Measurements from ENCODE around the gene SH3PXD2A.

SH3PXD2A gene

DNA sequence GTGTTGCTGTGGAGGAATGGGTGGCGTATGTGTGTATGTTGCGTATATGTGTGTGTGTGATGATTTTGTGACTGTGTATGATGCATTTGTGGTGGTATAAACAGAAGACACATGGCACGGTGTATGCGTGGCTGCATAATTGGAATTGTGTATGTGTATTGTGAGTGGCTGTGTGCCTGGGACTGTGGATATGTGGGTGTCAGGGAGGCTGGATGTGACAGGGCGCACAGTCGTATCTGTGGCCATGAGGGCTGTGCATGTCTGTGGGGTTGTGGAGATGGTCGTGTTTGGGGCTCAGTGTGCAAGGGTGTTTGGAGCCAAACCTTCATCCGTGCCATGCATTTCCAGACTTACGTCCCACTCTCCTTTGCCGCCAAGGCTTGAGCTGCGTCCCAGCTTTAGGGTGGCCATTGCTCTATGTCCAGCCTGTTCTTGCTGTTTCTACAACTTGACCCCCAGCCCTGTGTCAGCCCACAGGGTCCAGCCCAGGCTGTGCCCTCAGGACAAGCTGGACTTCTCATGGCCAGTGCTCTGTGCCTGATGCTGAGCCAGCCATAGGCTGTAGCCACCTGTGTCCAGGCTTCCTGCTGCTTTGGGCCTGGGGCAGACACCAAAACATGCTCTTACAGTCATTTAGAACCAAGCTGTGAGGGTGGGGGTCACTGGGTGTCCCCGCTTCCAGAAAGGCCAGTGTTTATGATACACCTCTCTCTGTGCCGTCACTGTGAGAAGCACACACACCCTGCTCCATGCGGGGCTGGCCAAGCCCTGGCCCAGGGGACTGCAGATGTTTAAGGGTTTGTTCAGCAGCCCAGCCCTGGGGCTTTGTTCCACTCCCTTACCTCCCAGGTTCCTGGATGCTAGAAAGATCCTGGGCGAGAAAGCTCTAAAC, 234.2 kb downstream of the SH3PXD2A start:
- H3K4me1 Mint-ChIP-seq = no peaks in the 10 kb centered on the region
- ATAC-seq (no peak), DNase-seq (ENCODE audit: low spot score in 2 of 2) (no peak)
- no peak overlapping the region for H3K4me3 Mint-ChIP-seq
- H3K9me3 Mint-ChIP-seq = no peaks in the 10 kb centered on the region
- no peak overlapping the region for H3K27ac Mint-ChIP-seq
- H3K36me3 Mint-ChIP-seq = peaks cover 8% of the 10 kb centered on the region

DNA sequence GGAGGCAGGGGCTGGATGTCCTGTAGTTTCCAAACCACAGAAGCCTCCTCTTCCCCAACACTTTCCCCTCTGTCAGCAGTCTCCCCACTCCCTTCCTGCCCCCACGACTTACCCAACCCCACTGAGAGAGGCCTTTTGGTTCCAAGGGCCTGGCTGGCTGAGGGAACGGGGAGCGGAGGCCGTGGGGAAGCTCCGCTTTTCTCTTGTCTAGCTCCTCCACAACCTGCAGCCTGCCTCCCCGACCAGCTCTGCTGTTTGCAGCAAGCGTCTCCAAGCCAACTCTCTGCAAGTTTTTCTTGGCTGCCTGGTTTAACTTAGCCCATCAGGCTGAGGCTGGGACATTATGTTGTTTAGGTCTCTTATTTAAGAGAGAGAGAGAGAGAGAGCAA, 235.0 kb downstream of the SH3PXD2A start:
- no peak overlapping the region for H3K27ac Mint-ChIP-seq
- H3K9me3 Mint-ChIP-seq = no peaks in the 10 kb centered on the region
- DNase-seq (ENCODE audit: low spot score in 2 of 2) (no peak), ATAC-seq (no peak)
- peaks cover under 1% of the 10 kb centered on the region for H3K4me1 Mint-ChIP-seq
- no peak overlapping the region for H3K4me3 Mint-ChIP-seq
- H3K36me3 Mint-ChIP-seq = peaks cover under 1% of the 10 kb centered on the region

DNA sequence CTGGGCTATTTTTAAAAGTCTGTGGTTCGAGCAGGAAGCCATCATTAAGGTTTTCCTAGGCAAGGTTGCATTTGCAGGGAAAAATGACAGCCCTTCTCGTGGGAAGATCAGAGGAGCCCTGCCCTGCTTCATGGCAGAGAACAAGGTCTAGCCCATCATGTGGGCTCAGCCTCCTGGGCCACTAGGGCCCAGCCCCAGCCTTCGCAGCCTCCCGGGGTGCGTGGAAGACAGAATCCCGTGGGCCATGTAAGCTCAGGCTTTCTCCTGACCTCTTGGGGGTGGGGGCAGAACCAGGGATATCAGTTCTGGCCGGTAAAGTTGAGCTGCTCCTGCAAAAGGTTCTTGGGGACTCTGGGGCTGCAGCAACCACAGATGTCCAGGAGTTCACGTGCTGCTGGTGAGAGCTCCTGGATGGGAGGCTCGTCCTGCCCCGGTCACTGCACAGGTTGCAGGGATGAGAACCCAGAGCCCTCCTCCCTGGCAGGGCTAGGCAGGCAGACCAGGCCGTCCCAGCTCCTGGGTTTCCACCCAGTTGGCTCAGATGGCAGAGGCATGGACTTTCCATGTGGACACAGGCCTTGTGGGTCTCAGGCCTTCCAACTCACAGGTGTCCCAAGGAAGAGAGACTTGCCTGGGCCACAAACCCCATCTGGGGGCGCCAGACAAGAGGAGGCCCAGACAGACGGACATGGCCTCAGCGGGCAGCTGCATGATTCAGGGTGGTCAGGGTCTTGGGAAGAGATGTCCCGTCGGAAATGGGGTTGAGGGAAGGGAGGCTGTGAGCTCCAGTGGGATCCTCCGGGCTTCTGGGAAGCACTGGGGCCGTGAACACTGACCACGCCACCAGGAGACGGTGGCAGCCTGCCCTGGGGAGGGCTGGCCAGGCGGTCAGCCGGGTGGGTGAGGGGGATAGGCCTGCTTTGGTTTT, 235.7 kb downstream of the SH3PXD2A start:
- DNase-seq (ENCODE audit: low spot score in 2 of 2) (no peak), ATAC-seq (no peak)
- no peaks in the 10 kb centered on the region for H3K9me3 Mint-ChIP-seq
- H3K36me3 Mint-ChIP-seq = no peaks in the 10 kb centered on the region
- no peak overlapping the region for H3K27ac Mint-ChIP-seq
- H3K4me3 Mint-ChIP-seq = no peak overlapping the region
- H3K4me1 Mint-ChIP-seq = peaks cover 7% of the 10 kb centered on the region

DNA sequence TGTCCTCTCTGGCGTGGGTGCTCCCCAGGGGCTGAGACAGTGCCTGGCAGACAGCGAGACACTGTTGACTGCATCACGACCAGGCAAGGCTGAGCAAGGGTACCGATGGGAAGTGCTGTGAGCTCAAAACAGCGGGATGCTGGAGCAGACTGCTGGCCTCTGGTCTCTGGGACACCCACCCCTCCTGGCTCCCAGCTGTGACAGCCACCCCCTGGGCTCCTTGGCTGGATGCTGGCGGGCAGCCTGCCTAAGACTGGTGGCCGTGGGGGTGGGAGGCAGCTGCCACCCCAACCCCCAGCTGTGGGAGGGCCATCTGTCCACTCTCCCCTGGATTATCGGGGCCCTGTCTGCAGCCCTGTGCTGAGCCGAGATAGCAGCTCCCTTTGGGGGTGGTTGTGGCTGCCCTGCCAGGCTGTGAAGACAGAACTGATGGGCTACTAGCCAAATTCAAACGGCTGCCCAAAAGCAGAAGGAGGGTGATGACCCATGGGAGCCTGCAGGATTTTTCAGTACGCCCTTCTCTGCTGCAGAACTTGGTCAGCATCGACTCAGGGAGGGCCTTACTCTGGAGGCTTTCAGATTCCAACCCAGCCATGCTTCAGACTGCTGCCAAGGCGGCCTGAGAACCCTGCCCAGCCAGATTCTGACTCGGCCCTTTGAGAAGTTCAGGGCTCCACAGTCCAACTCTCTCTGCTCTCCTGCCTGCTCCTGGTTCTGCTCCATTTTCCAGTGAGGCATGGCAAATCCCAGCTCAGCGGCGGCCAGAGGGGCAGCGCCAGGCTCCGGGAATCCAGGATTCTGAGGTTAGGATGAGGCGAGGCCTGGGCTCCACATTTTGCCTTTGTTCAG, 236.6 kb downstream of the SH3PXD2A start:
- DNase-seq (ENCODE audit: low spot score in 2 of 2) (no peak), ATAC-seq (no peak)
- Mint-ChIP-seq H3K27ac (no peak overlapping the region), H3K4me3 (no peak overlapping the region), H3K36me3 (no peaks in the 10 kb centered on the region), H3K9me3 (no peaks in the 10 kb centered on the region), H3K4me1 (peaks cover 7% of the 10 kb centered on the region)

DNA sequence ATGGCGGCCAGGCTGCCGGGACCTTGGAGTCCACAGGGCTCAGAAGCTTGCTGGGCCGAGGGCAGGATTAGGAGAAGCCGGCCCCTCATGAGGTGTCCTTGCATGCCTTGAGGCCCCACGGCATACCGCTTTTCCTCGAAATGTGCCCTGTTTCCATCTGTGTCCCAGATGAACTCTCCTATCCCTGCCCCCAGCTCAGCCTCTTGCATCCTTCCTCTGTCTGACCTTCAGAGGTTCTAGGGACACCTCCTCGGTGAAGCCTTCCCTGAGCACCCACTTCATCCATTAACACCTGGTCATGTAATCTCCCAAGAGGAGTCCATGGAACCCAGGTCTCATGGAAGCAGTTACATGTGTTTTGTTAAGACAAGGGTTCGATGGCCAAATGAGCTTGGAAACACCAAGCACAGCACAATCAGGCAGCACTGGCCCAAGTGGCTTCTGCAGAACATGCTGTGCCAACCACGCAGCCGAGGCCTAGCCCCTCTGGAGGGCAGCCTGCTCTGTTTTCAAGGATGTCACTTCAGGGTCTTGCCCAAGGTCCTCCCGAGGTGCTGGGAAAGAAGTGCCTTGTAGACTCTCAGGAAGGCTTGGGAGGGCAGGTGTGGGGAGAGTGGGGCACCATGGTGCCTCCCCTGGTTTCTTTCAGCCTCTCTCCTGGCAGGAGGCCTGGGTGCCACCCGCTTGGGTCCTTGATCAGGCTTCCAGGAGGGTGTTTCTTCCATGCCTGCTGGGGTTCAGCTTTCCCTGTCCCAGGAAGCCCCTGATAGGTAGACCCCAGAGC, 237.6 kb downstream of the SH3PXD2A start:
- H3K27ac Mint-ChIP-seq = no peak overlapping the region
- no peaks in the 10 kb centered on the region for H3K36me3 Mint-ChIP-seq
- H3K4me3 Mint-ChIP-seq = no peak overlapping the region
- DNase-seq (ENCODE audit: low spot score in 2 of 2) (no peak), ATAC-seq (no peak)
- H3K4me1 Mint-ChIP-seq = peaks cover 7% of the 10 kb centered on the region
- no peaks in the 10 kb centered on the region for H3K9me3 Mint-ChIP-seq

DNA sequence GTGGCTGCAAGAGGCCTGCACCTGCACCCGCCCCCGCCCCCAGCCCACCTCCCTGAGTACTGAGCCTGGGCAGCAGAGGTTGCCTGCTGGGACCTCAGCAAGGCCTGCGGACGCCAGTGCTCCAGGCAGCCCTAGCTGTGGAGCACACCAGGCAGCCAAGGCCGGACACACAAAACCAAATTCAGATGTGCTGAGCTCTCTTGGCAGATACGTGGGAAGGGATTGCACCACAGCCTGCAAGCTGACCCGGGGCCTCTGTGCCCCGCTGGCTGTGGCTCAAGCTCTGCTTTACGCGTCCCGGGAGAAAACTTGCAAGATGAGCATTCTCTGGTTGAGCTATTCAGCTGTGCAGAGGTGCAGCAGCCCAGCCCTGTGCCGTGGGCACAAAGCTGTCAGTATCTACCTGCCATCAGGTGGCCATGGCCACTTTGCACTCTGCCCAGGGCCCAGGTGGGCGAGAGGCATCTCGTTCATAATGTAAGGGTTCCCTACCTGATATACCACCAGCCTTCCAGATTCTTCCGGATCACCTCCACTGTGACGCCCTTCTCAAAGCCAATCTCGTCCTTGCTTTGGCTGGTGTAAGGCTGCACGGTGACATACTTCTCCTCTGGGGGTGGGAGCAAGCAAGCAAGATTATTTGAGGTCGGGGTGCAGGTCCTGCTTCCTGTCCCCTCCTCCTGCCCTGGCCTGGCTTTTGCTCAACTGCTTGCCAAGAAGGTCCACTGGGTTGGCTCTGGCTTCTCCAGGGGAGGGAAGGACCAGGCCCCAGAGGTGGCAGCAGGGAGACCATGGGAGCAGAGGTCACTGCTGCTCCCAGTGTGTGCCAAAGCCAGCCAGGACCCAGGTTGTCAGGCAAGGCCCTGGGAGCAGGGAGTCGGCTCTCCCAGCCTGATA, 238.4 kb downstream of the SH3PXD2A start:
- no peaks in the 10 kb centered on the region for H3K9me3 Mint-ChIP-seq
- peaks cover 7% of the 10 kb centered on the region for H3K4me1 Mint-ChIP-seq
- ATAC-seq = no peak
- DNase-seq (ENCODE audit: low spot score in 2 of 2) = no peak
- no peak overlapping the region for H3K27ac Mint-ChIP-seq
- H3K36me3 Mint-ChIP-seq = no peaks in the 10 kb centered on the region
- H3K4me3 Mint-ChIP-seq = no peak overlapping the region

DNA sequence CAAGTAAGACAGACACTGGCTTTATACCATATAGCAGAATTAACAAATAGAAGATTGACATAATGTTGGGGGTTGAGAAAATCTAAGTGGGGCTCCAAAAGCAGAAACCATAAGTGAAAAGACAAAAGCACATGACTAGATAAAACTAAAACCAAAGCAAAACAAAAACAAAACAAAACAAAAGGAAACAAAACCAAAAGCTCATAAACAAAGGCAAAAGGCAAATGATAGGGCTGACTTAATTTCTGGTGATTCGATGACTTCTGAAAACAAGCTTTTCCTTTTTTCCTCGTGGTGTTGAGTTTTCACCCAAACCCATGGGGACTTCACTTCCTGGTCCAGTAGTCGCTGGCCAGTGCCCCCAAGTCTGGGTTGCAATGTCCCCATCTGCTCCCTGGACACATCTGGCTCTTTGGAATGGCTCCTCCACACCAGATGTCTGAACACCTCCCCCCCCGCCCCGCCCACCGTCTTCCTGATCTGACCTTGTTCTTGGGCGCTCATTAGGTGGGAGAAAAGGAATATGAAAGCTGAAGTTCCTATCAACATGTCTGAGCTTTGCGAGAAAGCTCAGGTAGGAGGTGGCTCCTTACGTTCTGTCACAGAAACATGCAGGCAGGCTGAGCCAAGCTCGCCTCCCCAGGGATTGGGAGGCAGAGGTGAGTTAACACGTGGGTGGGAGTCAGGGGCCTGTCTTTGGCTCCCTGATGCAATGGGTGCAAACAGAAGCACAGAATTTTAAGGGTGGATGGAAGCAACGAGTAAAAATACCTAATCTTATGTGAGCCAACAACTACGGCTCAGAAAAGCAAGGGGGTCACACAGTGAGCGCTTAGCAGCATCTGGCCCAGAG, 240.8 kb downstream of the SH3PXD2A start:
- DNase-seq (ENCODE audit: low spot score in 2 of 2) (no peak), ATAC-seq (no peak)
- peaks cover 7% of the 10 kb centered on the region for H3K4me1 Mint-ChIP-seq
- no peaks in the 10 kb centered on the region for H3K9me3 Mint-ChIP-seq
- H3K27ac Mint-ChIP-seq = no peak overlapping the region
- H3K36me3 Mint-ChIP-seq = no peaks in the 10 kb centered on the region
- H3K4me3 Mint-ChIP-seq = no peak overlapping the region

DNA sequence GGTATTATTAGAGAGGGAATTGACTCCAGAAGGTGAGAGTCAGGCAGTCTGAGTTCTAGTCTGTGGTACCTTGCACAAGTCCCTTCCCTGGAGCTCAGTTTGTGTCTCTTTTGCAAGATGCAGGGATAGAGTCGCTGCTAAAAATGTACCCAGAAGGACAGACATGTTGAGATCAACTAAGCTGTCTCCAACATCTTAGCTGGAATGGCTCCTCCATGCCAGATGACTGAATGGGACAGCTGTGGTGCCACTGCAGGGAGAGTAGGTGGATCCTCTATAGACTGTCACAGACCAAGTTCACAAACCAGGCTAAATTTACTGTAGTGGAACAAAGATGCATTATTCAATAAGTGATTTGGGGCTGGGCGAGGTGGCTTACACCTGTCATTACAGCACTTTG, 241.8 kb downstream of the SH3PXD2A start:
- H3K36me3 Mint-ChIP-seq = no peaks in the 10 kb centered on the region
- H3K4me3 Mint-ChIP-seq = no peak overlapping the region
- peaks cover 7% of the 10 kb centered on the region for H3K4me1 Mint-ChIP-seq
- ATAC-seq (no peak), DNase-seq (ENCODE audit: low spot score in 2 of 2) (no peak)
- H3K9me3 Mint-ChIP-seq = no peaks in the 10 kb centered on the region
- H3K27ac Mint-ChIP-seq = no peak overlapping the region

DNA sequence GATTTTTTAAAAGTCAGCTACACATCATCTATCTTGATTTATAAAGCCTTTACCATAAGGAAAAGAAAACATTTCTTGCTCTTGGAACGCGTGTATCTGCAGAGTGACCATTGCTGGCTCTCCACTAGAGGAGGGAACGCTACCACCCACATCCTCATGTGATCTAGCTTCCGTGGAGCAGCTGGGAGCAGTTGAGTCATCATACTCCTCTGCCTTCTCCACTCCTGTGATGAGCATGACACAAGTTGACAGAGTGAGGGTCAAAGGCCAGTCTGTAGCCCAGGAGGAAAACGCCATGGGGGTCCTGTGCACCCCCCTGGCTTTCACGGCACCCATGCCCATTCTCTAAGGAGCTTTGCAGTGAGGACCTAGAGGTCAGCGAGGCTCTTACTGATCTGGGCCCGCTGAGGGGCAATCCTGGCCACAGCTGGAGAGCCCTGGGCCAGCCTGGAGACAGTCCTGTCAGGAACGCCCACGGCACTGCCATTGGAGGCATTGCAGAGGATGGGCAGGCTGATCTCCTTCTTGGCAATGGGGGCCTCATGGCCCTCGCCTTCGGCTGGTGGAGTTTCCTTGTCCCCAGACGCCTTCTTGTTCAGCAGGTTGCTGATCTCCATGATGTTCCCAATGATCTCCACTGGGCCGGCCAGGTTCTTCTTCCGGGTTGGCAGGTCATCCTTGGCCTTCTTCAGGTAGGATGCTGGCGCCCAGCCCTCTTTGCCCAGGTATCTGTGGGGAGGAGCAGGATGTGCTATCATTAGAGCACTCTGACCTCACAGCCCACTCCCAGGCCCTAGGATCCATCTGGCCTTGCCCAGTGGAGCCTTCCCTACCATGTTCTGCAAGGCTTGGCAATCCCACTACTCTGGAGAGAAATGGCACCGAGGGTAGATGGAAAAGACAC, 242.7 kb downstream of the SH3PXD2A start:
- ATAC-seq (no peak), DNase-seq (ENCODE audit: low spot score in 2 of 2) (no peak)
- Mint-ChIP-seq H3K4me1 (peaks cover 7% of the 10 kb centered on the region), H3K4me3 (no peak overlapping the region), H3K36me3 (no peaks in the 10 kb centered on the region), H3K27ac (peak overlapping the region; percentile 23), H3K9me3 (no peaks in the 10 kb centered on the region)

DNA sequence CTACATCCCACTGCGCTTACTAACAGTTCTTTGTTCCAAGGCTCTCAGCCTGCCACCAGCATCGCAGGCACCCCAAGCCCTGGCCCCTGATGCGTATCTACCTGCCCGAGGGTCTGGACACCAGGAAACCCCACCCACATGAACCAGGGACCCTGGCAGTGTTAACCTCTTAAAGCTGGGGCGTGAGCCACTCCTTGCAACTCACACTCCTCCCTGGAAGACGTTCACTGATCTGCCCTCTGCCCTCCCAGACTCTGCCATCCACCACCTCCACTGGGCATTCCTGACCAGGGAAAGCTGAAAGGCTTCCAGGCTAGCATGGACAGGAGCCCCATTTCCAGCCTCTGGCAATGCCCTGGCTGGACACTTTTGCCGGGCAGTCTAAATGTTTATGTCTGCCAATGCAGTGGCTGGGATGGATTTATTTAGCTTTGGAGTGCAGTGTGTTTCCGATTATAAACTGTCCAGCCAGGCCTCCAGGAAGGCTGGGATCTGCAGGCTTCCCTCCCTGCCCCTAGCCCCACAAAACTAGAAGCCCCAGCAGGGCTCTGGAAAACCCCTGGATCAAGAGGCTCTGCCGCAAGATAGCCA, 244.4 kb downstream of the SH3PXD2A start:
- no peaks in the 10 kb centered on the region for H3K36me3 Mint-ChIP-seq
- no peak overlapping the region for H3K4me3 Mint-ChIP-seq
- no peaks in the 10 kb centered on the region for H3K9me3 Mint-ChIP-seq
- H3K27ac Mint-ChIP-seq = peak overlapping the region; percentile 23
- DNase-seq (ENCODE audit: low spot score in 2 of 2) (no peak), ATAC-seq (no peak)
- H3K4me1 Mint-ChIP-seq = peaks cover 7% of the 10 kb centered on the region

DNA sequence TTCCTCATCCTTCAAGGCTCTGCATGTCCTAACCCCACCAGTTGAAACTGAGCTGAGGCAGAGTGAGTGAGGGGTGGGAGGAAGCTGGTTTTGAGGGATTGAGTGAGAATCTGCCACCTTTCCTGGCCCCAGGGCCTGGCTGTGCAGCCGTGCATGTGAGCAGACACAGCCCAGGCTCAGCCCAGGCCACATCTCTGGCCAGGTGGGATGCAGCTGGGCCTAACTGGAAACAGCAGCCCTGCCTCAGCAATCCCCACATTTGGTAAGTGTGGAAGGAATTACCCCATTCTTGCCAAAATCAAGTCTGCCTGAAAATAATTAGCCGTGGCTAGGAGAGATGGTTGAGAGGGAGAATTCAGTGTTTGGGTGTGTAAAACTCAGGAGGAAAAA, 245.3 kb downstream of the SH3PXD2A start:
- ATAC-seq = peak; percentile 32
- peaks cover 3% of the 10 kb centered on the region for H3K4me1 Mint-ChIP-seq
- no peak overlapping the region for H3K4me3 Mint-ChIP-seq
- no peak for DNase-seq (ENCODE audit: low spot score in 2 of 2)
- H3K27ac Mint-ChIP-seq = no peak overlapping the region
- no peaks in the 10 kb centered on the region for H3K36me3 Mint-ChIP-seq
- no peaks in the 10 kb centered on the region for H3K9me3 Mint-ChIP-seq
